H1 (cell line): ENCODE measurements around the gene DDHD1. TPM values are rescaled to one million over a fixed set of nuclear protein-coding genes. Genes with fewer than 3 reads are reported as not detected.

Source experiments
- CTCF ChIA-PET: fragments of 300-600 bp; sonication (Branson Sonifier 250); formaldehyde crosslinking; loops from one replicate; lab custom pipeline; 2021; ENCODE audit not compliant: partially characterized antibody; lab: Charles Lee
- POLR2A ChIA-PET: fragments of 300-600 bp; sonication (Branson Sonifier 250); formaldehyde crosslinking; loops from one replicate; lab custom pipeline; 2021; ENCODE audit warnings: inconsistent platforms; ENCODE audit not compliant: partially characterized antibody; lab: Charles Lee
- DNase-seq, 2 experiments: peaks; one replicate each; pipeline versions ENCODE4 v3.0.0 to v3.0.0-alpha.2; 2010 to 2022; ENCODE audit warnings: low spot score in 2 of 2, low read depth in 1 of 2, mixed read lengths in 1 of 2
- FAIRE-seq: peaks from 2 replicates; lab custom pipeline; 2011; peaks lifted over from hg19 to GRCh38; lab: Jason Lieb, UNC
- H2AFZ ChIP-seq: 2 replicates; pipeline ENCODE4 v1.8.1; 2012; ENCODE audit warnings: low read length, inconsistent platforms
- H2AK5ac ChIP-seq: 2 replicates; pipeline ENCODE4 v1.6.1; 2013; ENCODE audit warnings: low read depth, low read length
- H2BK120ac ChIP-seq: replicated peaks from 2 replicates; pipeline ENCODE3; 2013; ENCODE audit warnings: low read depth, low read length, inconsistent platforms
- H2BK12ac ChIP-seq: 2 replicates; pipeline ENCODE4 v1.6.1; 2013; ENCODE audit warnings: low read depth, low read length
- H2BK15ac ChIP-seq: 2 replicates; pipeline ENCODE4 v1.6.1; 2013; ENCODE audit warnings: low read length
- H2BK20ac ChIP-seq: 2 replicates; pipeline ENCODE4 v1.6.1; 2013; ENCODE audit warnings: low read length
- H2BK5ac ChIP-seq: 2 replicates; pipeline ENCODE4 v1.6.1; 2013; ENCODE audit warnings: low read depth, low read length
- H3K14ac ChIP-seq: 2 replicates; pipeline ENCODE4 v1.6.1; 2013; ENCODE audit warnings: inconsistent platforms; ENCODE audit not compliant: insufficient read length
- H3K18ac ChIP-seq: 2 replicates; pipeline ENCODE4 v1.6.1; 2013; ENCODE audit warnings: low read length; ENCODE audit errors: extremely low read depth
- H3K23ac ChIP-seq: 2 replicates; pipeline ENCODE4 v1.6.1; 2013; ENCODE audit warnings: inconsistent platforms; ENCODE audit not compliant: insufficient read length
- H3K23me2 ChIP-seq: 2 replicates; pipeline ENCODE4 v1.6.1; 2013; ENCODE audit warnings: low read depth, low read length
- H3K27ac ChIP-seq: 2 replicates; pipeline ENCODE4 v1.6.1; 2011; ENCODE audit warnings: low read depth, low read length, inconsistent platforms
- H3K27me3 ChIP-seq, 4 experiments: replicated peaks in 1 of 4; 1 replicate in 1 of 4; 2 replicates in 3 of 4; pipeline versions ENCODE4 v1.6.1 to v1.8.1; 2011 to 2013; ENCODE audit warnings: low read length in 3 of 4, mild to moderate bottlenecking in 3 of 4, inconsistent platforms in 2 of 4, mixed read lengths in 2 of 4, moderate library complexity in 1 of 4; ENCODE audit not compliant: control insufficient read depth in 3 of 4, insufficient read depth in 3 of 4; ENCODE audit errors: extremely low read depth in 1 of 4
- H3K36me3 ChIP-seq, 4 experiments: 2 replicates each; pipeline versions ENCODE4 v1.6.1 to v1.8.1; 2011 to 2013; ENCODE audit warnings: mild to moderate bottlenecking in 4 of 4, low read length in 3 of 4, moderate library complexity in 2 of 4, control low read depth in 1 of 4, inconsistent platforms in 1 of 4; ENCODE audit not compliant: insufficient read depth in 4 of 4, control insufficient read depth in 2 of 4
- H3K4ac ChIP-seq: replicated peaks from 2 replicates; pipeline ENCODE3; 2013; ENCODE audit warnings: low read length, low read depth, mixed read lengths, inconsistent platforms; ENCODE audit not compliant: insufficient read length
- H3K4me1 ChIP-seq, 4 experiments: replicated peaks in 1 of 4; 1 replicate in 1 of 4; 2 replicates in 3 of 4; pipeline versions ENCODE4 v1.6.1 to v1.8.1; 2011 to 2013; ENCODE audit warnings: low read length in 3 of 4, inconsistent platforms in 2 of 4, mixed read lengths in 1 of 4; ENCODE audit not compliant: insufficient read depth in 4 of 4, control insufficient read depth in 3 of 4
- H3K4me2 ChIP-seq, 2 experiments: 2 replicates each; pipeline versions ENCODE4 v1.6.1 to v1.8.1; 2011 to 2013; ENCODE audit warnings: low read depth in 2 of 2, low read length in 2 of 2, control low read depth in 1 of 2, inconsistent platforms in 1 of 2, mild to moderate bottlenecking in 1 of 2; ENCODE audit not compliant: insufficient read depth in 1 of 2
- H3K4me3 ChIP-seq, 4 experiments: fragments of 200-600, 300-600 bp in 1 of 4; sonication (generic), shearing (Covaris generic), sonication (Bioruptor Twin) in 1 of 4; 2 replicates each; pipeline versions ENCODE4 v1.5.1 to v1.8.1; 2011 to 2016; ENCODE audit warnings: low read length in 4 of 4, low read depth in 3 of 4, control low read depth in 2 of 4, inconsistent platforms in 2 of 4, mild to moderate bottlenecking in 2 of 4, mixed read lengths in 1 of 4, moderate library complexity in 1 of 4; ENCODE audit not compliant: insufficient read depth in 2 of 4; ENCODE audit errors: extremely low read depth in 1 of 4
- H3K56ac ChIP-seq: replicated peaks from 2 replicates; pipeline ENCODE3; 2013; ENCODE audit warnings: low read depth, mild to moderate bottlenecking, mixed read lengths, low read length, inconsistent platforms; ENCODE audit not compliant: insufficient read length
- H3K79me1 ChIP-seq: 2 replicates; pipeline ENCODE4 v1.6.1; 2013; ENCODE audit warnings: low read depth, low read length, control low read depth
- H3K79me2 ChIP-seq, 2 experiments: 2 replicates each; pipeline versions ENCODE4 v1.6.1 to v1.8.1; 2012 to 2013; ENCODE audit warnings: low read length in 2 of 2, mild to moderate bottlenecking in 2 of 2, inconsistent platforms in 1 of 2; ENCODE audit not compliant: insufficient read depth in 2 of 2, control insufficient read depth in 1 of 2
- H3K9ac ChIP-seq, 4 experiments: replicated peaks in 1 of 4; 1 replicate in 1 of 4; 2 replicates in 3 of 4; pipeline versions ENCODE4 v1.6.1 to v1.8.1; 2011 to 2013; ENCODE audit warnings: low read depth in 3 of 4, low read length in 3 of 4, control low read depth in 2 of 4, mild to moderate bottlenecking in 2 of 4, moderate library complexity in 2 of 4, inconsistent platforms in 1 of 4; ENCODE audit errors: extremely low read depth in 1 of 4
- H3K9me3 ChIP-seq, 2 experiments: 2 replicates each; pipeline versions ENCODE4 v1.6.1 to v1.8.1; 2012 to 2013; ENCODE audit warnings: mild to moderate bottlenecking in 2 of 2, moderate library complexity in 2 of 2, control low read depth in 1 of 2, inconsistent platforms in 1 of 2, low read depth in 1 of 2, low read length in 1 of 2, mixed read lengths in 1 of 2; ENCODE audit not compliant: insufficient read depth in 2 of 2
- H4K20me1 ChIP-seq, 2 experiments: replicated peaks in 1 of 2; 2 replicates each; pipeline versions ENCODE3 to v1.8.1; 2011 to 2013; ENCODE audit warnings: inconsistent platforms in 2 of 2, low read length in 2 of 2, mild to moderate bottlenecking in 1 of 2; ENCODE audit not compliant: insufficient read depth in 2 of 2, control insufficient read depth in 1 of 2
- H4K5ac ChIP-seq: 2 replicates; pipeline ENCODE4 v1.6.1; 2013; ENCODE audit warnings: low read length, low read depth, mixed read lengths, inconsistent platforms; ENCODE audit not compliant: insufficient read length
- H4K8ac ChIP-seq: 2 replicates; pipeline ENCODE4 v1.8.0; 2013; ENCODE audit warnings: mild to moderate bottlenecking, moderate library complexity, low read length, inconsistent platforms; ENCODE audit not compliant: insufficient read depth; ENCODE audit errors: extremely low read depth
- H4K91ac ChIP-seq: replicated peaks from 2 replicates; pipeline ENCODE3; 2013; ENCODE audit warnings: low read length, mixed read lengths, inconsistent platforms; ENCODE audit not compliant: insufficient read length
- ATF3 ChIP-seq: IDR thresholded peaks from 2 replicates; pipeline ENCODE4 v1.6.1; 2011; ENCODE audit warnings: low read depth, mild to moderate bottlenecking, low read length; ENCODE audit not compliant: insufficient read depth
- BRCA1 ChIP-seq: IDR thresholded peaks from 2 replicates; pipeline ENCODE4 v1.6.1; 2012; ENCODE audit warnings: low read depth, low read length, improper control_type of control experiment
- CBX8 ChIP-seq: fragments of 300-800, 300-1000 bp; sonication (generic); IDR thresholded peaks from 2 replicates; pipeline ENCODE4 v1.7.1; 2016; ENCODE audit warnings: low read depth, low read length, borderline replicate concordance
- CEBPB ChIP-seq: IDR thresholded peaks from 2 replicates; pipeline ENCODE4 v1.6.1; 2012; ENCODE audit warnings: low read depth, low read length
- EZH2 ChIP-seq: fragments of 200-600 bp; sonication (generic); IDR thresholded peaks from 2 replicates; pipeline ENCODE4 v1.7.1; 2012; ENCODE audit warnings: low read depth, mild to moderate bottlenecking, moderate library complexity, low read length, inconsistent platforms; ENCODE audit not compliant: severe bottlenecking
- GTF2F1 ChIP-seq: IDR thresholded peaks from 2 replicates; pipeline ENCODE4 v1.6.1; 2012; ENCODE audit warnings: low read depth, low read length, improper control_type of control experiment, borderline replicate concordance
- KDM5A ChIP-seq: fragments of 200-600 bp; IDR thresholded peaks from 2 replicates; pipeline ENCODE4 v1.7.1; 2012; ENCODE audit warnings: mild to moderate bottlenecking, low read length, inconsistent platforms, mixed read lengths
- MAFK ChIP-seq: IDR thresholded peaks from 2 replicates; pipeline ENCODE4 v1.6.1; 2012; ENCODE audit warnings: low read depth, mild to moderate bottlenecking, improper control_type of control experiment, low read length
- NRF1 ChIP-seq: IDR thresholded peaks from 2 replicates; pipeline ENCODE4 v1.6.1; 2011; ENCODE audit warnings: mild to moderate bottlenecking, low read depth, low read length, improper control_type of control experiment
- POLR2A ChIP-seq, 2 experiments: IDR thresholded peaks; 1 replicate in 1 of 2; 2 replicates in 1 of 2; pipeline ENCODE4 v1.6.1; 2011; ENCODE audit warnings: low read depth in 2 of 2, low read length in 2 of 2, mild to moderate bottlenecking in 2 of 2; ENCODE audit errors: control extremely low read depth in 1 of 2
- RNF2 ChIP-seq: fragments of 200-900, 300-1000 bp; sonication (generic); IDR thresholded peaks from 2 replicates; pipeline ENCODE4 v1.7.1; 2016; ENCODE audit warnings: borderline replicate concordance, low read depth, mild to moderate bottlenecking, antibody characterized with exemption, low read length; ENCODE audit not compliant: poor library complexity, severe bottlenecking; ENCODE audit errors: missing control alignments
- SRF ChIP-seq: IDR thresholded peaks from 2 replicates; pipeline ENCODE4 v1.6.1; 2011; ENCODE audit warnings: mild to moderate bottlenecking, low read depth, low read length, moderate library complexity
- WGBS, 2 experiments: shearing (Covaris generic) in 1 of 2; methylation state at CpG; one replicate each; pipeline versions ENCODE4 v1.1.6 to v1.1.7; 2013 to 2015; ENCODE audit warnings: low lambda C conversion rate in 2 of 2, mixed read lengths in 2 of 2, inconsistent platforms in 1 of 2, low coverage in 1 of 2, missing lambda C conversion rate in 1 of 2; ENCODE audit not compliant: insufficient replicate concordance in 2 of 2, insufficient coverage in 1 of 2, insufficient read length in 1 of 2; ENCODE audit errors: extremely low coverage in 1 of 2, missing lambda C conversion rate in 1 of 2; 5-methylcytosine and 5-hydroxymethylcytosine counted together
- polyA plus RNA-seq, 7 experiments: library from polyadenylated mRNA; depleted of rRNA in 3 of 7; stranded (reverse) in 5 of 7; unstranded in 2 of 7; fragments of >200 nt in 5 of 7; fragments of 200-250 nt in 2 of 7; gene quantifications; 1 replicate in 5 of 7; 2 replicates in 1 of 7; 4 replicates in 1 of 7; pipeline versions ENCODE4 v1.2.1 to v1.2.3, GENCODE V29; 2011 to 2013; ENCODE audit warnings: missing spikeins in 2 of 7, mixed read lengths in 2 of 7
- total RNA-seq: library from RNA; stranded (reverse); fragmentation: NEBNext Ultra II Directional; extraction: Animal tissue kit (Norgen Biotek cat#: 25700); gene quantifications from 2 replicates; pipeline ENCODE4 v1.2.1, GENCODE V29; 2021
- TF ChIP-seq, protein P1 (sequence below): IDR thresholded peaks from 2 replicates; pipeline ENCODE4 v1.6.1; 2011; ENCODE audit warnings: low read length, improper control_type of control experiment

DDHD1 gene
- total and polyA plus RNA-seq, 2 of the 8 experiments (the other 6 are each of a cell fraction or from before 2014, with no cell fraction given) = 3.6 to 16.0 TPM

GRCh38 chr14:53186532-53186931, 33.4 kb upstream of the DDHD1 start:
- no peak overlapping the region for H2BK12ac ChIP-seq
- peaks cover 2% of the 10 kb centered on the region; the same call in 1 of the 2 replicates for H3K23me2 ChIP-seq
- no peak overlapping the region for H2BK15ac ChIP-seq
- no peak overlapping the region for H3K56ac ChIP-seq
- no peak overlapping the region for H2BK120ac ChIP-seq
- FAIRE-seq = no peak
- no peak for DNase-seq
- peaks cover 0 to 2% of the 10 kb centered on the region in 2 experiments for H4K20me1 ChIP-seq
- H4K91ac ChIP-seq = no peak overlapping the region
- H3K27me3 ChIP-seq = no peaks in the 10 kb centered on the region
- H3K4me1 ChIP-seq = peaks cover 0 to 6% (median 2%) of the 10 kb centered on the region in 4 experiments; a peak in 2 of 7 replicates
- H4K5ac ChIP-seq = no peak overlapping the region
- no peaks in the 10 kb centered on the region for H3K79me2 ChIP-seq
- no peaks in the 10 kb centered on the region for H3K79me1 ChIP-seq
- no peak overlapping the region for H2AK5ac ChIP-seq
- H2BK5ac ChIP-seq = no peak overlapping the region
- H2AFZ ChIP-seq = no peak overlapping the region
- no peak overlapping the region for H3K14ac ChIP-seq
- WGBS, 2 experiments = 93% methylated on average over 1 of the region's 1 CpG; no CpG with 5 or more reads in 1 of the 2 experiments
- CTCF ChIA-PET = no interaction called here
- no peak overlapping the region for H3K4me3 ChIP-seq
- H3K4me2 ChIP-seq = no peak overlapping the region
- no peak overlapping the region for H4K8ac ChIP-seq
- no peak overlapping the region for H3K9ac ChIP-seq
- no peak overlapping the region for H2BK20ac ChIP-seq
- POLR2A ChIA-PET = no interaction called here
- H3K23ac ChIP-seq = no peak overlapping the region
- H3K36me3 ChIP-seq = no peaks in the 10 kb centered on the region
- no peaks in the 10 kb centered on the region; a peak in 1 of 4 replicates for H3K9me3 ChIP-seq
- no peak overlapping the region for H3K4ac ChIP-seq
- no peak overlapping the region for H3K27ac ChIP-seq
- H3K18ac ChIP-seq = no peak overlapping the region
- TF ChIP-seq, protein P1, sequence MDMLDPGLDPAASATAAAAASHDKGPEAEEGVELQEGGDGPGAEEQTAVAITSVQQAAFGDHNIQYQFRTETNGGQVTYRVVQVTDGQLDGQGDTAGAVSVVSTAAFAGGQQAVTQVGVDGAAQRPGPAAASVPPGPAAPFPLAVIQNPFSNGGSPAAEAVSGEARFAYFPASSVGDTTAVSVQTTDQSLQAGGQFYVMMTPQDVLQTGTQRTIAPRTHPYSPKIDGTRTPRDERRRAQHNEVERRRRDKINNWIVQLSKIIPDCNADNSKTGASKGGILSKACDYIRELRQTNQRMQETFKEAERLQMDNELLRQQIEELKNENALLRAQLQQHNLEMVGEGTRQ = no peak
- TF ChIP-seq EZH2 (no peak), MAFK (no peak), ATF3 (no peak), CEBPB (no peak), CBX8 (no peak), BRCA1 (no peak), RNF2 (no peak), SRF (no peak), POLR2A (IDR thresholded peaks at IDR 0.05; ENCODE audit: control extremely low read depth in 1 of 2, low read depth in 2 of 2, low read length in 2 of 2) (no peak), NRF1 (no peak), KDM5A (no peak), GTF2F1 (no peak)
